H1 (cell line): ENCODE results near the gene STYK1. TPM values are rescaled to one million over a fixed set of nuclear protein-coding genes. Genes with fewer than 3 reads are reported as not detected.

Source experiments
- CTCF ChIA-PET: fragments of 300-600 bp; sonication (Branson Sonifier 250); formaldehyde crosslinking; loops from one replicate; lab custom pipeline; 2021; ENCODE audit not compliant: partially characterized antibody; lab: Charles Lee
- POLR2A ChIA-PET: fragments of 300-600 bp; sonication (Branson Sonifier 250); formaldehyde crosslinking; loops from one replicate; lab custom pipeline; 2021; ENCODE audit warnings: inconsistent platforms; ENCODE audit not compliant: partially characterized antibody; lab: Charles Lee
- DNase-seq, 2 experiments: peaks; one replicate each; pipeline versions ENCODE4 v3.0.0 to v3.0.0-alpha.2; 2010 to 2022; ENCODE audit warnings: low spot score in 2 of 2, low read depth in 1 of 2, mixed read lengths in 1 of 2
- FAIRE-seq: peaks from 2 replicates; lab custom pipeline; 2011; peaks lifted over from hg19 to GRCh38; lab: Jason Lieb, UNC
- H2AFZ ChIP-seq: 2 replicates; pipeline ENCODE4 v1.8.1; 2012; ENCODE audit warnings: low read length, inconsistent platforms
- H2AK5ac ChIP-seq: 2 replicates; pipeline ENCODE4 v1.6.1; 2013; ENCODE audit warnings: low read depth, low read length
- H2BK120ac ChIP-seq: replicated peaks from 2 replicates; pipeline ENCODE3; 2013; ENCODE audit warnings: low read depth, low read length, inconsistent platforms
- H2BK12ac ChIP-seq: 2 replicates; pipeline ENCODE4 v1.6.1; 2013; ENCODE audit warnings: low read depth, low read length
- H2BK15ac ChIP-seq: 2 replicates; pipeline ENCODE4 v1.6.1; 2013; ENCODE audit warnings: low read length
- H2BK20ac ChIP-seq: 2 replicates; pipeline ENCODE4 v1.6.1; 2013; ENCODE audit warnings: low read length
- H2BK5ac ChIP-seq: 2 replicates; pipeline ENCODE4 v1.6.1; 2013; ENCODE audit warnings: low read depth, low read length
- H3K14ac ChIP-seq: 2 replicates; pipeline ENCODE4 v1.6.1; 2013; ENCODE audit warnings: inconsistent platforms; ENCODE audit not compliant: insufficient read length
- H3K18ac ChIP-seq: 2 replicates; pipeline ENCODE4 v1.6.1; 2013; ENCODE audit warnings: low read length; ENCODE audit errors: extremely low read depth
- H3K23ac ChIP-seq: 2 replicates; pipeline ENCODE4 v1.6.1; 2013; ENCODE audit warnings: inconsistent platforms; ENCODE audit not compliant: insufficient read length
- H3K23me2 ChIP-seq: 2 replicates; pipeline ENCODE4 v1.6.1; 2013; ENCODE audit warnings: low read depth, low read length
- H3K27ac ChIP-seq: 2 replicates; pipeline ENCODE4 v1.6.1; 2011; ENCODE audit warnings: low read depth, low read length, inconsistent platforms
- H3K27me3 ChIP-seq, 4 experiments: replicated peaks in 1 of 4; 1 replicate in 1 of 4; 2 replicates in 3 of 4; pipeline versions ENCODE4 v1.6.1 to v1.8.1; 2011 to 2013; ENCODE audit warnings: low read length in 3 of 4, mild to moderate bottlenecking in 3 of 4, inconsistent platforms in 2 of 4, mixed read lengths in 2 of 4, moderate library complexity in 1 of 4; ENCODE audit not compliant: control insufficient read depth in 3 of 4, insufficient read depth in 3 of 4; ENCODE audit errors: extremely low read depth in 1 of 4
- H3K36me3 ChIP-seq, 4 experiments: 2 replicates each; pipeline versions ENCODE4 v1.6.1 to v1.8.1; 2011 to 2013; ENCODE audit warnings: mild to moderate bottlenecking in 4 of 4, low read length in 3 of 4, moderate library complexity in 2 of 4, control low read depth in 1 of 4, inconsistent platforms in 1 of 4; ENCODE audit not compliant: insufficient read depth in 4 of 4, control insufficient read depth in 2 of 4
- H3K4ac ChIP-seq: replicated peaks from 2 replicates; pipeline ENCODE3; 2013; ENCODE audit warnings: low read length, low read depth, mixed read lengths, inconsistent platforms; ENCODE audit not compliant: insufficient read length
- H3K4me1 ChIP-seq, 4 experiments: replicated peaks in 1 of 4; 1 replicate in 1 of 4; 2 replicates in 3 of 4; pipeline versions ENCODE4 v1.6.1 to v1.8.1; 2011 to 2013; ENCODE audit warnings: low read length in 3 of 4, inconsistent platforms in 2 of 4, mixed read lengths in 1 of 4; ENCODE audit not compliant: insufficient read depth in 4 of 4, control insufficient read depth in 3 of 4
- H3K4me2 ChIP-seq, 2 experiments: 2 replicates each; pipeline versions ENCODE4 v1.6.1 to v1.8.1; 2011 to 2013; ENCODE audit warnings: low read depth in 2 of 2, low read length in 2 of 2, control low read depth in 1 of 2, inconsistent platforms in 1 of 2, mild to moderate bottlenecking in 1 of 2; ENCODE audit not compliant: insufficient read depth in 1 of 2
- H3K4me3 ChIP-seq, 4 experiments: fragments of 200-600, 300-600 bp in 1 of 4; sonication (generic), shearing (Covaris generic), sonication (Bioruptor Twin) in 1 of 4; 2 replicates each; pipeline versions ENCODE4 v1.5.1 to v1.8.1; 2011 to 2016; ENCODE audit warnings: low read length in 4 of 4, low read depth in 3 of 4, control low read depth in 2 of 4, inconsistent platforms in 2 of 4, mild to moderate bottlenecking in 2 of 4, mixed read lengths in 1 of 4, moderate library complexity in 1 of 4; ENCODE audit not compliant: insufficient read depth in 2 of 4; ENCODE audit errors: extremely low read depth in 1 of 4
- H3K56ac ChIP-seq: replicated peaks from 2 replicates; pipeline ENCODE3; 2013; ENCODE audit warnings: low read depth, mild to moderate bottlenecking, mixed read lengths, low read length, inconsistent platforms; ENCODE audit not compliant: insufficient read length
- H3K79me1 ChIP-seq: 2 replicates; pipeline ENCODE4 v1.6.1; 2013; ENCODE audit warnings: low read depth, low read length, control low read depth
- H3K79me2 ChIP-seq, 2 experiments: 2 replicates each; pipeline versions ENCODE4 v1.6.1 to v1.8.1; 2012 to 2013; ENCODE audit warnings: low read length in 2 of 2, mild to moderate bottlenecking in 2 of 2, inconsistent platforms in 1 of 2; ENCODE audit not compliant: insufficient read depth in 2 of 2, control insufficient read depth in 1 of 2
- H3K9ac ChIP-seq, 4 experiments: replicated peaks in 1 of 4; 1 replicate in 1 of 4; 2 replicates in 3 of 4; pipeline versions ENCODE4 v1.6.1 to v1.8.1; 2011 to 2013; ENCODE audit warnings: low read depth in 3 of 4, low read length in 3 of 4, control low read depth in 2 of 4, mild to moderate bottlenecking in 2 of 4, moderate library complexity in 2 of 4, inconsistent platforms in 1 of 4; ENCODE audit errors: extremely low read depth in 1 of 4
- H3K9me3 ChIP-seq, 2 experiments: 2 replicates each; pipeline versions ENCODE4 v1.6.1 to v1.8.1; 2012 to 2013; ENCODE audit warnings: mild to moderate bottlenecking in 2 of 2, moderate library complexity in 2 of 2, control low read depth in 1 of 2, inconsistent platforms in 1 of 2, low read depth in 1 of 2, low read length in 1 of 2, mixed read lengths in 1 of 2; ENCODE audit not compliant: insufficient read depth in 2 of 2
- H4K20me1 ChIP-seq, 2 experiments: replicated peaks in 1 of 2; 2 replicates each; pipeline versions ENCODE3 to v1.8.1; 2011 to 2013; ENCODE audit warnings: inconsistent platforms in 2 of 2, low read length in 2 of 2, mild to moderate bottlenecking in 1 of 2; ENCODE audit not compliant: insufficient read depth in 2 of 2, control insufficient read depth in 1 of 2
- H4K5ac ChIP-seq: 2 replicates; pipeline ENCODE4 v1.6.1; 2013; ENCODE audit warnings: low read length, low read depth, mixed read lengths, inconsistent platforms; ENCODE audit not compliant: insufficient read length
- H4K8ac ChIP-seq: 2 replicates; pipeline ENCODE4 v1.8.0; 2013; ENCODE audit warnings: mild to moderate bottlenecking, moderate library complexity, low read length, inconsistent platforms; ENCODE audit not compliant: insufficient read depth; ENCODE audit errors: extremely low read depth
- H4K91ac ChIP-seq: replicated peaks from 2 replicates; pipeline ENCODE3; 2013; ENCODE audit warnings: low read length, mixed read lengths, inconsistent platforms; ENCODE audit not compliant: insufficient read length
- BRCA1 ChIP-seq: IDR thresholded peaks from 2 replicates; pipeline ENCODE4 v1.6.1; 2012; ENCODE audit warnings: low read depth, low read length, improper control_type of control experiment
- CBX8 ChIP-seq: fragments of 300-800, 300-1000 bp; sonication (generic); IDR thresholded peaks from 2 replicates; pipeline ENCODE4 v1.7.1; 2016; ENCODE audit warnings: low read depth, low read length, borderline replicate concordance
- CEBPB ChIP-seq: IDR thresholded peaks from 2 replicates; pipeline ENCODE4 v1.6.1; 2012; ENCODE audit warnings: low read depth, low read length
- CHD1 ChIP-seq: IDR thresholded peaks from 2 replicates; pipeline ENCODE4 v1.6.1; 2012; ENCODE audit warnings: low read depth, low read length, improper control_type of control experiment
- CREB1 ChIP-seq: IDR thresholded peaks from 2 replicates; pipeline ENCODE4 v1.6.1; 2012; ENCODE audit warnings: inconsistent platforms
- EP300 ChIP-seq, 2 experiments: IDR thresholded peaks; 1 replicate in 1 of 2; 2 replicates in 1 of 2; pipeline ENCODE4 v1.6.1; 2011 to 2012; ENCODE audit warnings: low read depth in 2 of 2, low read length in 2 of 2, mild to moderate bottlenecking in 2 of 2, borderline replicate concordance in 1 of 2, inconsistent platforms in 1 of 2, moderate library complexity in 1 of 2
- EZH2 ChIP-seq: fragments of 200-600 bp; sonication (generic); IDR thresholded peaks from 2 replicates; pipeline ENCODE4 v1.7.1; 2012; ENCODE audit warnings: low read depth, mild to moderate bottlenecking, moderate library complexity, low read length, inconsistent platforms; ENCODE audit not compliant: severe bottlenecking
- GABPA ChIP-seq: IDR thresholded peaks from 2 replicates; pipeline ENCODE4 v1.6.1; 2011; ENCODE audit warnings: mild to moderate bottlenecking, low read length, moderate library complexity, borderline replicate concordance; ENCODE audit not compliant: insufficient read depth
- POU5F1 ChIP-seq: IDR thresholded peaks from 2 replicates; pipeline ENCODE4 v1.6.1; 2011; ENCODE audit warnings: low read depth, mild to moderate bottlenecking, low read length, moderate library complexity
- RXRA ChIP-seq: IDR thresholded peaks from 2 replicates; pipeline ENCODE4 v1.6.1; 2011; ENCODE audit warnings: low read depth, mild to moderate bottlenecking, low read length, moderate library complexity; ENCODE audit not compliant: insufficient read depth
- TBP ChIP-seq: IDR thresholded peaks from 2 replicates; pipeline ENCODE4 v1.6.1; 2011; ENCODE audit warnings: low read depth, low read length, improper control_type of control experiment
- TEAD4 ChIP-seq: IDR thresholded peaks from 2 replicates; pipeline ENCODE4 v1.6.1; 2012; ENCODE audit warnings: low read depth, low read length, inconsistent platforms, mixed read lengths
- YY1 ChIP-seq: IDR thresholded peaks from 2 replicates; pipeline ENCODE4 v1.6.1; 2011; ENCODE audit warnings: low read depth, mild to moderate bottlenecking, low read length
- ZNF274 ChIP-seq: IDR thresholded peaks from 2 replicates; pipeline ENCODE4 v1.7.0; 2012; ENCODE audit warnings: low read length, borderline replicate concordance; ENCODE audit errors: extremely low read depth
- WGBS, 2 experiments: shearing (Covaris generic) in 1 of 2; methylation state at CpG; one replicate each; pipeline versions ENCODE4 v1.1.6 to v1.1.7; 2013 to 2015; ENCODE audit warnings: low lambda C conversion rate in 2 of 2, mixed read lengths in 2 of 2, inconsistent platforms in 1 of 2, low coverage in 1 of 2, missing lambda C conversion rate in 1 of 2; ENCODE audit not compliant: insufficient replicate concordance in 2 of 2, insufficient coverage in 1 of 2, insufficient read length in 1 of 2; ENCODE audit errors: extremely low coverage in 1 of 2, missing lambda C conversion rate in 1 of 2; 5-methylcytosine and 5-hydroxymethylcytosine counted together
- polyA plus RNA-seq, 7 experiments: library from polyadenylated mRNA; depleted of rRNA in 3 of 7; stranded (reverse) in 5 of 7; unstranded in 2 of 7; fragments of >200 nt in 5 of 7; fragments of 200-250 nt in 2 of 7; gene quantifications; 1 replicate in 5 of 7; 2 replicates in 1 of 7; 4 replicates in 1 of 7; pipeline versions ENCODE4 v1.2.1 to v1.2.3, GENCODE V29; 2011 to 2013; ENCODE audit warnings: missing spikeins in 2 of 7, mixed read lengths in 2 of 7
- total RNA-seq: library from RNA; stranded (reverse); fragmentation: NEBNext Ultra II Directional; extraction: Animal tissue kit (Norgen Biotek cat#: 25700); gene quantifications from 2 replicates; pipeline ENCODE4 v1.2.1, GENCODE V29; 2021

The STYK1 gene
- total and polyA plus RNA-seq, 2 of the 8 experiments (the other 6 are each of a cell fraction or from before 2014, with no cell fraction given), result 0.38 to 1.1 TPM

DNA sequence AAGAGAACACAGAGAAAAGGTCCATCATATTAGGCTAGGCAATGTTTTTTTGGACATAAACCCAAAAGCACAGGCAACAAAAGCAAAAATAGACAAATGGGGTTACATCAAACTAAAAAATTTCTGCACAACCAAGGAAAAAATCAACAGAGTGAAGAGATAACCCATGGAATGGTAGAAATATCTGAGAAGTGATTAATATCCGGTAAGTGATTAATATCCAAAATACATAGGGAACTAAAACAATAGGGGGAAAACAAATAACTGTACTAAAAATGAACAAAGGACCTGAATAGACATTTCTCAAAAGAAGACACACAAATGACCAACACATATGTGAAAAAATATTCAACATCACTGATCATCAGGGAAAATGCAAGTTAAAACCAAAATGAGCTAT lies 4.3 kb downstream of the STYK1 start:
- no peak overlapping the region for H2BK120ac ChIP-seq
- no peak overlapping the region for H3K14ac ChIP-seq
- no peak overlapping the region for H4K91ac ChIP-seq
- no peak overlapping the region for H2BK12ac ChIP-seq
- no peak overlapping the region for H3K4me3 ChIP-seq
- H4K8ac ChIP-seq, result no peak overlapping the region
- H3K79me2 ChIP-seq, result no peaks in the 10 kb centered on the region
- H2BK20ac ChIP-seq, result no peak overlapping the region
- no peak for TF ChIP-seq EP300 (IDR thresholded peaks at IDR 0.05; ENCODE audit: borderline replicate concordance in 1 of 2, low read depth in 2 of 2, low read length in 2 of 2)
- no peak for TF ChIP-seq ZNF274
- no peak for TF ChIP-seq CEBPB
- TF ChIP-seq GABPA, result no peak
- TF ChIP-seq CHD1, result no peak
- no peak for TF ChIP-seq POU5F1
- no peak for TF ChIP-seq RXRA
- TF ChIP-seq EZH2, result no peak
- no peak for TF ChIP-seq BRCA1
- TF ChIP-seq CBX8, result no peak
- TF ChIP-seq TEAD4, result no peak
- TF ChIP-seq CREB1, result no peak
- TF ChIP-seq TBP, result no peak
- TF ChIP-seq YY1, result no peak
- no peak overlapping the region for H2AK5ac ChIP-seq
- ChIA-PET POLR2A (interaction anchor here (1.7 kb wide), 1 partner anchor 57 kb away, joined by 4 read pairs; no protein-coding TSS in a partner anchor), CTCF (interaction anchor here (0.7 to 0.9 kb wide), 3 partner anchors 9 to 511 kb away, joined by 3 to 4 read pairs (median 3); no protein-coding TSS in a partner anchor)
- no peak overlapping the region for H3K4ac ChIP-seq
- 92% methylated on average over 1 of the region's 1 CpG; no CpG with 5 or more reads in 1 of the 2 experiments for WGBS, 2 experiments
- H3K9me3 ChIP-seq, result no peaks in the 10 kb centered on the region
- no peaks in the 10 kb centered on the region for H4K20me1 ChIP-seq
- no peak overlapping the region for H3K27ac ChIP-seq
- no peak overlapping the region for H3K4me2 ChIP-seq
- DNase-seq (no peak), FAIRE-seq (no peak)
- peaks cover 0 to 2% (median 0%) of the 10 kb centered on the region in 4 experiments; a peak in 1 of 7 replicates for H3K4me1 ChIP-seq
- no peak overlapping the region for H3K56ac ChIP-seq
- no peak overlapping the region for H4K5ac ChIP-seq
- H3K36me3 ChIP-seq, result no peaks in the 10 kb centered on the region
- peaks cover 6% of the 10 kb centered on the region; the same call in 1 of the 2 replicates for H3K23me2 ChIP-seq
- no peak overlapping the region for H2BK15ac ChIP-seq
- no peaks in the 10 kb centered on the region for H3K27me3 ChIP-seq
- H3K23ac ChIP-seq, result no peak overlapping the region
- no peak overlapping the region for H3K9ac ChIP-seq
- no peaks in the 10 kb centered on the region for H3K79me1 ChIP-seq
- no peak overlapping the region for H2BK5ac ChIP-seq
- H3K18ac ChIP-seq, result no peak overlapping the region
- no peak overlapping the region for H2AFZ ChIP-seq
